Pulmonary artery endothelial cell (primary cell): Measurements from ENCODE around the gene EYS. TPM values are rescaled to one million over a fixed set of nuclear protein-coding genes. Genes with fewer than 3 reads are reported as not detected.
"Not testable (repeated sequence)": the region's sequence is repeated elsewhere in the genome, so short reads cannot be mapped to it uniquely, and the experiment has no call there.

Source experiments
- DNase-seq: peaks from one replicate; pipeline ENCODE4 v3.0.0-alpha.2; 2011; ENCODE audit warnings: low read depth, low spot score
- total RNA-seq: library from RNA; depleted of rRNA; stranded (reverse); fragments of >200 nt; gene quantifications from 2 replicates; pipeline ENCODE4 v1.2.3, GENCODE V29; 2014

EYS gene
- total RNA-seq, 1 donor from 2014 or later: not detected

DNA sequence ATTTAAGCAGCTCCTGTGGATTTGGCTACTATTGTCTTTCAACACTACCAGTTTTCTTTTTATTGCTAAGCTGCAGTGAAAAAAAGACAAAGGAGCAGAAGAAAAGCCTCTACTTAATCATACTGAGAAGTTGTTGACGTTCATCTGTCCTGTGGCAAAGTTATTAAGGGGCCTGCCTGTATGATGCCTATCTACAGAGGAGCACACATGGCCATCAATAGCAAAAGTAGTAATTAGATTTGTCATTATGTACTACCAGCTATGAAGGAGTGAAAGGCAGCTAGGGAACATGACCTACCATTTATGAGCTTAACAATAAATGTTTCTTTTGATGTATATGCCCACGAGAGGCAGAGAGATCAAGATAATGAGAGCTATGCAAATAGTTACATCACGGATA, 1450.5 kb downstream of the EYS start:
- DNase-seq: no peak

DNA sequence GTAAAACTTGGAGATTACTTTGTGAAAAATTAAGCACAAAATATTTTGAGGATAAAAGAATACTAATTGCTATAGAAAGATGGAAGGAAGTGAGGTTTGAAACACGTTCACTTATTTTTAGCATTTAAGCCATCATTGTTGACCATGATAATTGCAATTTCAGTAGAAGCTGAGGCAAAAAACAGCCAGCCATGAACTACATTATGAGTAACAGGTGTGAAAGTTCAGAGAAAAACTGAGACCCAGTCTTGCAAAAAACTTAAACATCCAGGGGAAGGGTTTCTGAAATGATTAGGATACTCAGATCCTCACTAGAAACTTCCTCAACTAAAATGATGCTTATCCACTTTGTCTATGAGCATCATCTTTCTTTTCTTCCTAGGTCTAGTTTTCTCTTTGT, 1452.0 kb downstream of the EYS start:
- DNase-seq: no peak

DNA sequence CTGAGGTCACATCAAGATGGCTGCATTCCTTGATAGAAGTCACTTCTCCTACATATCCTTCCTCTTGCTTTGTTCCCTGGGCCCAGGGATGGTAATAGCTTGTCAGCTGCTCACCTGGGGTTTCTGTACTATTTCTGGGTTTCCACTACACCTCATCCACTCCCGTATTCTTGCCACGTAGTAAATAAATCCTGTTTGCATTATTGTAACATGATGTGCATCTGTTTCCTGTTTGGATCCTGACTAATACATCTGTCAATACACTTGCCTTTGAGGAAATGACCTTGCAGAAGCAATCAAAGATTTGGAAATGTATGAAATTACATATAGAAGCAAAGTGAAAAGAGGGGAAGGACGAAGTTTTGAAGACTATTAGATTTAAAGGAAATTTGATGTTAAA, 1452.5 kb downstream of the EYS start:
- DNase-seq: no peak

DNA sequence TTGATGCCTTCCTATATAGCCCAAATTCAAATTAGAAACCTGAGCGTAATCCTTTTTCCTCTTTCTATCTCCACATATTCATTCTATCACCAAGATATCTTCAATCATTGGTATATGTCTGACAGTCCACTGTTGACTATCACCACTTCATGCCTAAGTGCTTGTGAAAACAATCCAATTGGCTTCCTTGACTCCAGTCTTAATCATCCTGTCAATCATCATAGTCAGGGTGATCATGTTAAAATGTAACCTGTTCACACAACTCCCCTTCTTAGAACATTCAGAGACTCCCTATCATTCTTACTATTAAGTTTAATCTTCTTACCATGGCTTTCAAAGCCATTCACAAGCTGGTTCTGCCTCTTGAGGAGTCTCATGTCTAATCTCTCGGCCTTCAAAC, 1454.8 kb downstream of the EYS start:
- no peak for DNase-seq

DNA sequence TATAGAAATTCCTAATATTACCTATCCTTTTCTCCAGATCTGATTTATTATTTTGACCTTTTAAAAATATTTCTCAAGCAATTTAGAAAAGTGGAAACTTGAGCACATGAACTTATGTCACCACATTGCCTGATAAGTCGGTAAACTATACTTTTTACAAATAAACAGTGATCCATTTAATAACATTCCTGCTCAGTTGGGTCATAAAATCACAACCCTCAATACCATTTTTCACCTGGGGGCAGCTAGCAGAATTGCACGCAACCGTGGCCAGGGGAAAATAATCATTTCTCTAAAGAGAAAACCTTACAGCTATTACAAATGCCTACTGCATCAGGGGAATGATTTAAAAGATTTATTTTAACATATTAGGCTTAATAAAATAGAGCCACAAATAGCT, 1456.9 kb downstream of the EYS start:
- no peak for DNase-seq

DNA sequence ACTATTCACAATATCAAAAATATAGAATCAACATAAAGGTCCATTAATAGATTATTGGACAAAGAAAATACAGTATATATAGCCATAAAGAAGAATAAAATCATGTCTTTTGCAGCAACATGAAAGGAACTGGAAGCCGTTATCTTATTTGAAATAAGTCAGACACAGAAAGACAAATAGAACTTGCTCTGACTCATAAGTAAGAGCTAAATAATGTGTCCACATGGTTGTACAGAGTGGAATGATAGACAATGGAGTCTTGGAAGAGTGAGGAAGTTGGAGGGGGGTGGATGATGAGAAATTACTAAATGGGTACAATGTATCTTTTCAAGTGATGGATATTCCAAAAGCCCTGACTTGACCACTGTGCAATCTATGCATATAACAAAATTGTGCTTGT, 1457.9 kb downstream of the EYS start:
- no peak for DNase-seq

DNA sequence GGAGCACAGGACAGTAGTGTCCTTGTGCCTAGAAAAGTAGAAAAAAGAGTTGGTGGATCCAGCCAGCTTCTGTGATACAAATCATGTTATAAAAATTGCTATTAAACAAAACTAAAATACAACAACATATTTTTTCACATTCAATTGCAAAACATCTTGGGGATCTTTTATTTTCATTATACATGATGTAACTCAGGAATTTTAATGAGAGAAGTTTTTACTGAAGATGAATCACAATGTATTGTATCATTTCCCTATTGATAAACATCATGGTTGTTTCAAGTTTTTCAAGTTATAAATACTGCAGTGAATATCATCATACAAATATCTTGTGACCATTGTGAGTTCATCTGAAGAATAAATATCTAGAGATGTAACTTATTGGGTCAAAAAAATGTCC, 1463.4 kb downstream of the EYS start:
- no peak for DNase-seq

DNA sequence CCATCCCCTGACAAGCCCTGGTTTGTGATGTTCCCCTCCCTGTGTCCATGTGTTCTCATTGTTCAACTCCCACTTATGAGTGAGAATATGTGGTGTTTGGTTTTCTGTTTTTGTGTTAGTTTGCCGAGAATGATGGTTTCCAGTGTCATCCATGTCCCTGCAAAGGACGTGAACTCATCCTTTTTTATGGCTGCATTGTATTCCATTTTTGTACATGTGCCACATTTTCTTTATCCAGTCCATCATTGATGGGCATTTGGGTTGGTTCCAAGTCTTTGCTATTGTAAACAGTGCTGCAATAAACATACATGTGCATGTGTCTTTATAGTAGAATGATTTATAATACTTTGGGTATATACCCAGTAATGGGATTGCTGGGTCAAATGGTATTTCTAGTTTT, 1468.1 kb downstream of the EYS start:
- DNase-seq: not testable (repeated sequence)

DNA sequence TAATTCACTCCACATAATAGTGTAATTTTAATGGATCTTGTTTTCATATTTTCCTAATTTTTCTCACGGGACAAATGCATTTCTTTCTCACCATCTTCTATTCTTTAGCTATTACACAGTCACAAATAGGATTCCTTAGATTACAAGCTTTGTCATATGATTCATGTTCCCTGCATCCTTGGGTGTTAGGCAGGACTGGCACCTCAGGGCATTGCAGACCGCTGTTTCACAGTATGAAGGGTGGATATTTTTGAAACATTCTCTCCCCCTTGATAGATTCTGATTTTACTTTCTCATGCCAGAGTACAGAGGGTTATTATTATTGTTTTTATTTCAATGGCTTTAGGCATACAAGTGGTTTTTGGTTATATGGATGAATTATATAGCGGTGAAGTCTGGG, 1469.0 kb downstream of the EYS start:
- no peak for DNase-seq

DNA sequence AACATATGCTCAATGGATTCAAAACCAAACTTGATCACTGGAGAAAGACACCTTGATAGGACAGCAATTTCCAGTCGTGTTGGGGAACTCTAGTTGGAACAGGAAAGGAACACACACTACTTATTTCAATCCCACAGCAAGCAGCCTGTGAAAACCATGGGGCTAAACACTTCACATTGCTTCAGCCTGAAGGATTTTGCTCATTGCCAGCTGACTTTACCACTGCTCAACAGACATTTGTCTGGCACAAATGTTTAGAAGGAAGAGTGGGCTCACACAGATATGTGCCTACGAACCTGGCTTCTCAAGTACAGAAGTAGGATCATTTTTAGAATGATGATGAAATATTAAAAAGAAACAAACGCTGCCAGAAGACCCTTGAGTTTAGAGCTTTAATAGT, 1473.3 kb downstream of the EYS start:
- DNase-seq: no peak

DNA sequence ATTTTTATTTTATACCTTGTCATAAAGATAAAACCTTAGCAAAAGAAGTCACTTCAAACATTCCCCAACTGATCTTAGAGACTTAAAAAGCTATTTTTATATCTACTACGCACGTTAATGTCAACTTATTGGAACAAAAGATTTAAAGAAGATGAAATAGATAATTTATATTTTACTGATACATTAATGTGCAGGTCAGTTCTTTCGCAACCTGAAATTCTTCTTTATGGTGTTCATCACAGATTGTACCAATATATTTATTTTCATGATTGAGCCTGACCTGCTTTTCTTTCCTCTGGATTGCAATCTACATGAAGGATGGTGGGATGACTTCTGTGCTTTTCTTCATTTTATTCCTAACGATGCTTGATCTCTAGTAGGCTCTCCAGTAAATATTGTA, 1475.1 kb downstream of the EYS start:
- no peak for DNase-seq

DNA sequence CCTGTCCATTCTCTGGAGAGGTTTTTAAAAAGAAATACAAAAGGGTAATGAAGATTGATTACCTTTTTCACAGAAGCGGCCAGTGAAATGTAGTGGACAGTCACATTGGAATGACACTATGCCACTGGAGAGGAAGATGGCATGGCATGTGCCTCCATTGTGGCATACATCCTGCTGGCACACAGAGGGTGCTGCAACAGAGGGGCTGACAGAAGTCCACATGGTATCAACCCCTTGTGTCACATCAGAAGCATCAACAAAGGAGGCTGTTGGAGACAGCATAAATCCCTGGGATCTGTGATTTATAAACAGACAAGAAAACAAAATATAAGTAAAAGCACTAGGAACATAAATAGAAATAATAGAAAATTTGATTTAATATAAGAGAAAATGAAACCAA, 1476.5 kb downstream of the EYS start:
- DNase-seq: no peak

DNA sequence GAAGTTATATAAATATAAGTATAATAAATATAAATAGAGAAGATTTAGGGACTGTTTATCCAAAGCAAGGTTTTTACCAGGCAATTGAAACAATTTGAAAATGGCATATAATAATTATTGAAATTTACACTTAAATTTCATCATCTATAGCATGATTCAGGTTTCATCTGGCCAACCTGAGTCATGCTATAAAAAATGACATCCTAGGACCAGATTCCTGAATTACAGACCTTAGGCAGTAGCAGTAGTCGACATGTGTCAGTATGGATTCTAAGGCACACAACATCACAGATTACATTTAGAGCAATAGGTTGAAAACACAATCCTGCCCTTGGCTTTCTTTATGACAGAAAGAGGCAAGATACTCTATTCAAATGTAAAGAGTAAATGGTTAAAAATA, 1479.2 kb downstream of the EYS start:
- DNase-seq: no peak

DNA sequence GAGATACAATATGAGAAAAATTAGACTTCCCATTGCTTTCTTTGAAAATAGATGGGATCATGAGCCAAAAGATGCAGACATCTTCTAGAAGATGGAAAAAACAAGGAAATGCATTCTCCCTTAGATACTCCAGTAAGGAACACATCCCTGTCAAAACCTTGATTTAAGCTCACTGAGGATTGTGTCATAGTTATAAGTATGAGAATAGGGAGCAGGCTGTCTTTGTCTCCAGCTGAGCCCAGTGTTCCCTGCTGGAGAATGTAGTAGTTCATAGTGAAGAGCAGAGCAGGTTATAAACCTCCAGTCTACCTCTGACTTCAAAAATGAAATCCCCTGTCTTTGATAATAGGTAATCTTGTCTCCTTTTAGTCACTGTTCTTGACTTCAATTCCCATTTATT, 1481.5 kb downstream of the EYS start:
- no peak for DNase-seq

DNA sequence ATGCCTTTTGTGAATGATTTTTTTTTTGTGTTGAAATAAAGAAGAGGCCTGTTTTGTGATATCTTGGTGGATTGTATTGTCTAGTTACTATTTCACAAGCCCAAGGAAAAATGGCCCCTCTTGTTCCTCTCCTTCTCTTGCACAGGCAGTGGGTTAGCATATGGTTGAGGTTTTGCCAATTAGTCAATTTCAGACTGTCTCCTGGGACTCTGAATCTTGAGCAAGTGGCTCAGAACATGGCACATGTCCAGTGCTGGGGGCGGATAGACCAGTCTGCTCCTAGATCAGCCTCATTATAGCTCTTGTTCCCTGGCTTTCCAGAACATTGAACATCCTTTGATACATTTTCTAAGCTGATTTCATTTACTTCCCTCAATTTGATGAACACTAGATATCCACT, 1482.2 kb downstream of the EYS start:
- DNase-seq: no peak

DNA sequence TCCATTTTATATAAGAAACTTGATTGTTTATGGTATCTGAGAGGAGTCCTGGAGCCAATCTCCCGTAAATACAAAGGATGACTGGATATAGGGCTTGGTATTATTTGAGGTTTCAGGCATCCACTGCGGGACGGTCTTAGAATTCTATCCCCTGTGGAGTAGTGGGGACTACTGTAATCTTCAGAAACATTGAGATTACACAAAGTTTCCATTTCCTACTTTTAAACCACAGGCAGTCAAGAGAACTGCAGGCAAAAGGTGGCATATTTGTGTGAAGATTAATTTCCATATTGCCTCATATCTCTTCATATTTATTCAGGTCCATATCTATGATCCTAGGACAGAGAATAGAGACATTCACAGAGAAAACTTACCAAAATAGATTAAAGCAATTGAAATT, 1485.2 kb downstream of the EYS start:
- no peak for DNase-seq

DNA sequence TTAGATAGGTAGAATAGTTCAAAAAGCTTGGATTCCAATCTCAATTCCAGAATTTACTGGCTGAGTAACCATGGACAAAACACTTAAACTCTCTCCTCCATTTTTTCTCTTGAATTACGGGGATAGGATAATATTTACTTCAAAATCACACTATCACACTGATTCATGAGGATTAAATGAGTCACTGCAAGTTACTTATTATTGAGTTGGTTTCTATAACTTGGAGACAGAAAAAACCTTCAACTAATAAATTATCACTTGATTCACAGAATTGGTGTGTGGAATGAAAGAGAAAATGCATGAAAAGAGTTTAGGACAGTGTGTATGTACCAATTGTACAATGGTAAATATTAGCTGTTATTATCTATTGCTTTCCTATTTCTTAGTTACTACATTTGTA, 1486.2 kb downstream of the EYS start:
- no peak for DNase-seq

DNA sequence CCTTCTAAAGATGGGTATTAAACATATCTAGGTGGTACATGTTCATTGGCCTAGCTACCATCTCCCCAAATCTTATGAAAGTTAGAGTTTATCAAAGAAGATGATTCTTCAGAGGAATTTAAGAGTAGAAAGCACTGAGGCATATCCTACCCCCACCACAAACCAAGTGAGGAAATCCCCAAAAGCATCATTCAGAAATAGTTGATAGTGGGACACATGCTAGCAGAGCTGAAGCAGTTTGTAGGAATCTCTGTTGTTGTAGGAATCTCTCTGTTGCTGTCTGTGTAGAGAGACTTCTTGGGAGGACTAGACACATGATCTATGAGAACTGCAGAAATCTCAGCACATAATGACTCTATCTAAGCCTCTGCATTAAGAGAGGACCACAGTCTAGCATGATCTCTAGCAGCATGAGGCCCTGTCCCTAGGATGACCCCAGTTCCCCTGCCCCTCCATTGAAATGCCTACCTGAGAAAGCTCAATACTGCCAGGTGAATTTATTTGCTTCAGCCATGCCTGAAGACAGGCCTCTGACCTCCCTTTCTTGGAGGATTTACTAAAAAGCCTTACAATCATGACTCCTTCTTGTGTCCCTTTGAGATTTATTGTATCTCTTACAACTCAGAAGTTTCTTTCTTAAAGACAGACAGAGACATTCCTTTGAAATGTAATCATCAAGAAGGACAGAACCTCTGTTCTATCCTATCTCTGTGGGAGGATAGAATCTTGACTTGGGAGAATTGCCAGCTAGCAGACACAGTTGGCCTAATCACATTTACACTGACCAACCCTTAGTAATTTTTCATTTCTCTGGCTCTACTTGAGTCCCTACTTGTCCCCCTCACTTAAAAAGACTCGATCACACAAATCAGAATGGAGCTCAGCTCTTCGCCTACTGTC, 1489.1 kb downstream of the EYS start:
- DNase-seq: no peak

DNA sequence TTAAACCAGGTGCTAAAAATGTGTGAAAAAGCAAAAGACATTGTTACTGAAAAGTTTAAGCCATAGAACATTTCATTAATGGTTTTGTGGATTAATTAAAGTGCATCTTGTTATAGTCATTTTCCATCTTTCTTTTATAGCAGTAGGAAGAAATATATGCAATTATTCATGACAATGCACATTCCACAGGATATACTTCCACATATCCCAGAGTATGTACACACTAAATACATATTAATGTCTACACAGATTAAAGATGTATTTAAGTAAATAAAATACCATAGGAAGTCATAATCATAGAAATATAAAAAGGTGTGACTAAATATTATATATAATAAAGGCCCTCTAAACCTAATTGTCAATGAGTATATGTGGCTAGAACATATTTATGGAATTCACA, 1492.7 kb downstream of the EYS start:
- DNase-seq: no peak

DNA sequence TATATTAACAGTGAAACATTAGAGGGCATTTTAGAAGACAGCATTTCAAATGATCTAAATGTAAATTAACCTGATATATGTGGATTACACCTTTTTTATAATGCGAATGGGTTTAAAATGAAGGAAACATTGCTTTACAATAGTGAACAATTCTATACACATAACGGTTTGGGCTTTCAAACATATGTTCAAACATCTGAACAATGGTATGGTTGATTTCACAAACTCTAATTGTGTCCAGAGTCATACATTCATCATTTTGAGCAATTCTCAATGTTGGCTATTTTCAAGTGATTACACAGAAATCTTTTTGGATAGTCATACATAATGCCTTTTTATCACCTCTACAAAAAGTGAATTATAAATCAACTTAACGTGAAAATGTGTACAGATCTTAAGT, 1493.3 kb downstream of the EYS start:
- DNase-seq: no peak

DNA sequence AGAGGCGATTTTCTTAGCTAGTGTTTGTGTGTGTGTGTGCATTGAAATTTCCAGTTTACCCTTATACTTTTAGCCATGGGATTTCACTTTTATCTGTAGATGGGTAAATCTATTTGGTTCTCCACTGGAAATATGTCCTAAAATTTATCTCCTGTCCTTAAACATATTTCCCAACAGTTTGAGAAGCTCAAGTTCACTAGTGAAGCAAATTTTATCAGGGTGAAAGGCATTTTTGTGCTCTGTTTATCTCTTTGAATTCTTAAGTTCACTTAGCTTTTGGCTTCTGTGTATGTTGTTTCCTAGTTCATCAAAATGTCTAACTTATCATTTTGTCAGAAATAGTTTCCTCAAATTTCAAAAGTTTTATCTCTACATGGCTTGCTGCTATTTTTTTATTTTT, 1509.8 kb downstream of the EYS start:
- DNase-seq: no peak

DNA sequence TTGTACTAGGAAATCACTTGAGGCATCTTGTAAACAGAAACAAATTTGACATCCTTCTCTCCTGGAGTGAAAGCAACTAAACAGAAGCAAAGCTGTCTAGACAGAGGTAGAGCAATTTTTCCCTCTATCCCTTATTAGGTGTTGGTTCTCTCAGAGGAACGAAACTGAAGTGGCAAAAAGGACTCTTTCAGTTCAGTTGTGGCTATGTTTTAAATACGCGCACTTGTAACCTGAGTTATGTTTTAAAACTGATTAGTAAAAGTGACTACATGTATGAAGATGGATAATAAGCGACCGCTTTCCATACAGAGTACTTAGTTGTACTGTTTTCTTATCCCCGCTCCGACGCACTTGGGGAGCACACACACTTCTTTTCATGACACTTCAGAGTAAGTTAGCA, 1520.4 kb downstream of the EYS start:
- no peak for DNase-seq

DNA sequence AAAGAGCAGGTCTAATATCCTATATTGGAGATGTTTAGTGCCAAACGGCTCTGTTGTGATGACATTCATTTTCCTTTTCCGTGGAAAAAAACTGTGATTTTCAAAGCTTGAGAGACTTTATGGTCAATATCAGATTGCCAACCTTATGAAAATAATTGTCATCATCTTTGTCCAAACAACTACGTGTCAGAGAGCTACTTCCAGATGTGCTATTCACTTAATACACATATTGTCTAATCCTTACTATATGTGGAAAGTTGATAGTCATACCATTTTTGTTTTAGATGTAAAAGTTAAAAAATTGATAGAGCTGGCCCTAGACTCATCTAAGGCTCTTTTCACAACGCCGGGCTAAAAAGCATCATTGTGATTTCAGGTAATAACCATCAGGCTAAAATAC, 1521.4 kb downstream of the EYS start:
- DNase-seq: no peak

DNA sequence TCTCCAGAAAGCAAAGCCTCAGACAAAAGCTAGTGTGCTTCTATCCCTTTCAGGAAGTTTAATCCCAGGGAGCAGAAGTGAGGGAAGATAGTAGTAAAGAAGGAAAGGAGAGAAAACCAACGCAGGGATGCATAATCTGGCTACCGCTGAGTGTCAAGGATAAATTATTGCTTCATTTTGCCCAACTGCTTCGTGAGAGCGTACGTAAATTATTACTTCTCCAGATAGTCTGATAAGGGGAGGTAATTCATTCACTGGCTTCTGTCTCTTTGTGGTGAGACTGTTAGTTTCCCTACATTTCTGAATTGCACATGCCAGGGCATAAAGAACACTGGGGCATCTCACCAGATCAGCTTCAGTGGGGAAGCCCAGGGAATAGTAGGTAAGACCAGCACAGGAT, 1531.7 kb downstream of the EYS start:
- DNase-seq: no peak
